HepG2 (cell line): ENCODE measurements around the gene AGT. TPM values are rescaled to one million over a fixed set of nuclear protein-coding genes. Genes with fewer than 3 reads are reported as not detected.

Experiments
- ELF3 ChIP-seq: IDR thresholded peaks from 2 replicates; pipeline ENCODE4 v1.6.1; 2016; ENCODE audit warnings: missing genetic modification reagents, missing compliant biosample characterization
- FOXC1 ChIP-seq: sonication (generic); formaldehyde crosslinking; IDR thresholded peaks from 2 replicates; pipeline ENCODE4 v1.8.0; 2022; ENCODE audit warnings: mild to moderate bottlenecking, missing genetic modification reagents, borderline replicate concordance
- HHEX ChIP-seq: IDR thresholded peaks from 2 replicates; pipeline ENCODE4 v1.6.1; 2016; ENCODE audit warnings: control low read depth
- LCORL ChIP-seq, 2 experiments: fragments of 450-650 bp in 1 of 2; sonication (generic) in 1 of 2; formaldehyde crosslinking in 1 of 2; IDR thresholded peaks; 2 replicates each; pipeline versions ENCODE4 v1.5.0 to v1.6.1; 2017 to 2020; ENCODE audit warnings: antibody characterized with exemption in 1 of 2, missing genetic modification reagents in 1 of 2
- NR2F1 ChIP-seq, 2 experiments: fragments of 450-650 bp in 1 of 2; formaldehyde crosslinking in 1 of 2; IDR thresholded peaks; 2 replicates each; pipeline versions ENCODE4 v1.5.0 to v1.6.1; 2016 to 2020; ENCODE audit warnings: mild to moderate bottlenecking in 1 of 2, missing compliant biosample characterization in 1 of 2, missing genetic modification reagents in 1 of 2, moderate library complexity in 1 of 2
- POLR2AphosphoS2 ChIP-seq: IDR thresholded peaks from 2 replicates; pipeline ENCODE4 v1.6.1; 2011; ENCODE audit warnings: low read depth, low read length, improper control_type of control experiment
- REL ChIP-seq: sonication (generic); formaldehyde crosslinking; conservative IDR thresholded peaks from 2 replicates; pipeline ENCODE4 v1.8.0; 2022; ENCODE audit warnings: mild to moderate bottlenecking, missing genetic modification reagents, moderate library complexity
- SNRNP70 ChIP-seq: fragments of 200-400 bp; formaldehyde crosslinking; IDR thresholded peaks from 2 replicates; pipeline ENCODE4 v1.6.1; 2017; ENCODE audit warnings: mild to moderate bottlenecking, low read depth, low read length, moderate library complexity
- ZBTB3 ChIP-seq: sonication (generic); formaldehyde crosslinking; IDR thresholded peaks from 2 replicates; pipeline ENCODE4 v1.4.0; 2020; ENCODE audit warnings: low read depth, mild to moderate bottlenecking, moderate library complexity, missing genetic modification reagents, borderline replicate concordance
- ZFAT ChIP-seq: sonication (generic); formaldehyde crosslinking; conservative IDR thresholded peaks from 2 replicates; pipeline ENCODE4 v1.8.1; 2023; ENCODE audit warnings: missing genetic modification reagents, inconsistent platforms
- ZNF282 ChIP-seq: fragments of 450-650 bp; IDR thresholded peaks from 2 replicates; pipeline ENCODE4 v1.6.1; 2018; ENCODE audit not compliant: partially characterized antibody
- ZNF460 ChIP-seq: sonication (generic); formaldehyde crosslinking; IDR thresholded peaks from 2 replicates; pipeline ENCODE4 v1.5.1; 2020; ENCODE audit warnings: missing genetic modification reagents, mild to moderate bottlenecking, borderline replicate concordance
- ZNF567 ChIP-seq: sonication (generic); formaldehyde crosslinking; IDR thresholded peaks from 2 replicates; pipeline ENCODE4 v1.8.1; 2023; ENCODE audit warnings: mild to moderate bottlenecking, missing genetic modification reagents, borderline replicate concordance
- ZNF839 ChIP-seq: sonication (generic); formaldehyde crosslinking; IDR thresholded peaks from 2 replicates; pipeline ENCODE4 v1.4.0; 2020; ENCODE audit warnings: missing genetic modification reagents, mild to moderate bottlenecking, borderline replicate concordance
- polyA plus RNA-seq, 8 experiments: library from polyadenylated mRNA; depleted of rRNA in 3 of 8; stranded (reverse) in 7 of 8; unstranded in 1 of 8; fragments of >200 nt; fragmentation: Illumina TruSeq in 4 of 8; extraction: Trizol in 4 of 8; gene quantifications; 2 replicates each; pipeline versions ENCODE4 v1.2.1 to v1.2.3, GENCODE V29; 2011 to 2016; ENCODE audit warnings: low read depth in 4 of 8, missing spikeins in 1 of 8, mixed read lengths in 1 of 8; ENCODE audit not compliant: insufficient read depth in 1 of 8
- total RNA-seq, 5 experiments: library from RNA; depleted of rRNA; stranded (reverse); fragments of >200 nt; fragmentation: Illumina TruSeq; extraction: Trizol; gene quantifications; 2 replicates each; pipeline ENCODE4 v1.2.3, GENCODE V29; 2016; ENCODE audit warnings: low read depth in 1 of 5
- TF ChIP-seq, protein P1 (sequence below): IDR thresholded peaks from 2 replicates; pipeline ENCODE4 v1.6.1; 2016; ENCODE audit warnings: mild to moderate bottlenecking
- TF ChIP-seq, protein P2 (sequence below): sonication (generic); formaldehyde crosslinking; IDR thresholded peaks from 2 replicates; pipeline ENCODE4 v1.5.0; 2020; ENCODE audit warnings: missing genetic modification reagents
- TF ChIP-seq, protein P3 (sequence below): sonication (generic); formaldehyde crosslinking; IDR thresholded peaks from 2 replicates; pipeline ENCODE4 v1.5.1; 2020; ENCODE audit warnings: mild to moderate bottlenecking, missing genetic modification reagents, moderate library complexity
- TF ChIP-seq, protein P4 (sequence below): sonication (generic); formaldehyde crosslinking; IDR thresholded peaks from 2 replicates; pipeline ENCODE4 v1.8.0; 2022; ENCODE audit warnings: missing genetic modification reagents, mild to moderate bottlenecking, inconsistent platforms, borderline replicate concordance
- TF ChIP-seq, protein P5 (sequence below): sonication (generic); formaldehyde crosslinking; IDR thresholded peaks from 2 replicates; pipeline ENCODE4 v1.4.0; 2020; ENCODE audit warnings: mild to moderate bottlenecking, missing genetic modification reagents

The AGT gene
- total and polyA plus RNA-seq, 2 of the 13 experiments (the other 11 are each of a cell fraction or from before 2014, with no cell fraction given) = 892 to 2,071 TPM

DNA sequence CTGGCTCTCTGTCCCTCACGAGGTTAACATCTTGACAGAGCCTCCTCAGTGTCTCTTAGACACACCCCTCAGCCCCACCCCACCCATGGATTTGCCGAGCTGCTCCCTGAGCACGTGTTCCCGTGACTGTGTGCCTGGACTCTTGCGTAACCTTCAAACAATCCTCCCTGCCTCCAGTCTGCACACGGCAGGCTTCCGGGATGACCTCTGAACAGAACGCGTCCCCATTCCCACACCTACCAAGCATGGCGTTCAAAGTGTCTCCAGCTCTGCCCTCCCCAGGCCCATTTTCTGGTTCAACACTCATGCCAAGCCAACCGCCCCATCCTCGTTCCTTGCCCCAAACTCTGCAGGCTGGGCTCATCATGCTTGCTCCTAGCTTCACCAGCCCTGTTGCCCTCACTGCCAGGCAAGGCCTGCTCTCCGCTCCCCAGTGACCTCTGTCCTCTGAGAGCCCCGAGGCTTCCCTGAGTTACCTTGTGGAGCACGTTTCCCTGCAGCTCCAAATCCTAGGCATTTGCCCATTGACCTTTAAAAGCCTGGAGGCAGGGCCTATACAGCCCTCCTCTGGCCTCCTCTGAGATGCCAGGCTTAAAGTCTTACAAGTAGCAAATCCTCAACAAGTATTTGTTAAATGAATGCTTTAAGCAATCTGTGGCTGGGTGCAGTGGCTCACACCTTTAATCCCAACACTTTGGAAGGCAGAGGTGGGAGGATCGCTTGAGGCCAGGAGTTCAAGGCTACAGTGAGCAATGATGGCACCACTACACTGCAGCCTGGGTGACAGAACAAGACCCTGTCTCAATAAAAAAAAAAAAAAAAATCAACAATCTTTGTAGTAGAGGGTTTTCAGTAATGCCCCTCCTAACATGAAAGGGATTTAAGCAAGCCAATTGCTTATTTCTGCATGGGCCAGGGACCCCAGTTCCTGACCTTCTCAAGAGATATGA, 5.0 kb downstream of the AGT start (continued):
- peak; percentile 45; the same call in 1 of the 2 replicates for TF ChIP-seq ZNF460 (CRISPR knock-in tag)
- peak; percentile 98 for TF ChIP-seq ELF3 (CRISPR knock-in tag)
- TF ChIP-seq ZNF282 = no peak
- no peak; the same call in 1 of the 2 replicates for TF ChIP-seq ZBTB3
- no peak for TF ChIP-seq HHEX
- no peak for TF ChIP-seq POLR2AphosphoS2
- TF ChIP-seq REL (CRISPR knock-in tag) = 0 out of 2 replicates have a peak, but pooled peaks have one; percentile 48
- TF ChIP-seq, protein P1, sequence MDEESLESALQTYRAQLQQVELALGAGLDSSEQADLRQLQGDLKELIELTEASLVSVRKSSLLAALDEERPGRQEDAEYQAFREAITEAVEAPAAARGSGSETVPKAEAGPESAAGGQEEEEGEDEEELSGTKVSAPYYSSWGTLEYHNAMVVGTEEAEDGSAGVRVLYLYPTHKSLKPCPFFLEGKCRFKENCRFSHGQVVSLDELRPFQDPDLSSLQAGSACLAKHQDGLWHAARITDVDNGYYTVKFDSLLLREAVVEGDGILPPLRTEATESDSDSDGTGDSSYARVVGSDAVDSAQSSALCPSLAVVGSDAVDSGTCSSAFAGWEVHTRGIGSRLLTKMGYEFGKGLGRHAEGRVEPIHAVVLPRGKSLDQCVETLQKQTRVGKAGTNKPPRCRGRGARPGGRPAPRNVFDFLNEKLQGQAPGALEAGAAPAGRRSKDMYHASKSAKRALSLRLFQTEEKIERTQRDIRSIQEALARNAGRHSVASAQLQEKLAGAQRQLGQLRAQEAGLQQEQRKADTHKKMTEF = peak; percentile 94
- TF ChIP-seq, protein P2, sequence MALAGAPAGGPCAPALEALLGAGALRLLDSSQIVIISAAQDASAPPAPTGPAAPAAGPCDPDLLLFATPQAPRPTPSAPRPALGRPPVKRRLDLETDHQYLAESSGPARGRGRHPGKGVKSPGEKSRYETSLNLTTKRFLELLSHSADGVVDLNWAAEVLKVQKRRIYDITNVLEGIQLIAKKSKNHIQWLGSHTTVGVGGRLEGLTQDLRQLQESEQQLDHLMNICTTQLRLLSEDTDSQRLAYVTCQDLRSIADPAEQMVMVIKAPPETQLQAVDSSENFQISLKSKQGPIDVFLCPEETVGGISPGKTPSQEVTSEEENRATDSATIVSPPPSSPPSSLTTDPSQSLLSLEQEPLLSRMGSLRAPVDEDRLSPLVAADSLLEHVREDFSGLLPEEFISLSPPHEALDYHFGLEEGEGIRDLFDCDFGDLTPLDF (CRISPR knock-in tag) = no peak
- TF ChIP-seq ZNF567 (CRISPR knock-in tag) = peak; percentile 26; the same call in 1 of the 2 replicates
- TF ChIP-seq LCORL (IDR thresholded peaks at IDR 0.05) = no peak
- TF ChIP-seq LCORL (CRISPR knock-in tag; IDR thresholded peaks at IDR 0.05) = peak; percentile 91
- no peak for TF ChIP-seq ZFAT (CRISPR knock-in tag)
- TF ChIP-seq NR2F1 (CRISPR knock-in tag; IDR thresholded peaks at IDR 0.05) = peak; percentile 72 to 81; a peak in 3 of 4 replicates
- peak; percentile 92 for TF ChIP-seq FOXC1 (CRISPR knock-in tag)
- TF ChIP-seq SNRNP70 = no peak
- TF ChIP-seq, protein P3, sequence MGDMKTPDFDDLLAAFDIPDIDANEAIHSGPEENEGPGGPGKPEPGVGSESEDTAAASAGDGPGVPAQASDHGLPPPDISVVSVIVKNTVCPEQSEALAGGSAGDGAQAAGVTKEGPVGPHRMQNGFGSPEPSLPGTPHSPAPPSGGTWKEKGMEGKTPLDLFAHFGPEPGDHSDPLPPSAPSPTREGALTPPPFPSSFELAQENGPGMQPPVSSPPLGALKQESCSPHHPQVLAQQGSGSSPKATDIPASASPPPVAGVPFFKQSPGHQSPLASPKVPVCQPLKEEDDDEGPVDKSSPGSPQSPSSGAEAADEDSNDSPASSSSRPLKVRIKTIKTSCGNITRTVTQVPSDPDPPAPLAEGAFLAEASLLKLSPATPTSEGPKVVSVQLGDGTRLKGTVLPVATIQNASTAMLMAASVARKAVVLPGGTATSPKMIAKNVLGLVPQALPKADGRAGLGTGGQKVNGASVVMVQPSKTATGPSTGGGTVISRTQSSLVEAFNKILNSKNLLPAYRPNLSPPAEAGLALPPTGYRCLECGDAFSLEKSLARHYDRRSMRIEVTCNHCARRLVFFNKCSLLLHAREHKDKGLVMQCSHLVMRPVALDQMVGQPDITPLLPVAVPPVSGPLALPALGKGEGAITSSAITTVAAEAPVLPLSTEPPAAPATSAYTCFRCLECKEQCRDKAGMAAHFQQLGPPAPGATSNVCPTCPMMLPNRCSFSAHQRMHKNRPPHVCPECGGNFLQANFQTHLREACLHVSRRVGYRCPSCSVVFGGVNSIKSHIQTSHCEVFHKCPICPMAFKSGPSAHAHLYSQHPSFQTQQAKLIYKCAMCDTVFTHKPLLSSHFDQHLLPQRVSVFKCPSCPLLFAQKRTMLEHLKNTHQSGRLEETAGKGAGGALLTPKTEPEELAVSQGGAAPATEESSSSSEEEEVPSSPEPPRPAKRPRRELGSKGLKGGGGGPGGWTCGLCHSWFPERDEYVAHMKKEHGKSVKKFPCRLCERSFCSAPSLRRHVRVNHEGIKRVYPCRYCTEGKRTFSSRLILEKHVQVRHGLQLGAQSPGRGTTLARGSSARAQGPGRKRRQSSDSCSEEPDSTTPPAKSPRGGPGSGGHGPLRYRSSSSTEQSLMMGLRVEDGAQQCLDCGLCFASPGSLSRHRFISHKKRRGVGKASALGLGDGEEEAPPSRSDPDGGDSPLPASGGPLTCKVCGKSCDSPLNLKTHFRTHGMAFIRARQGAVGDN (CRISPR knock-in tag) = peak; percentile 99
- TF ChIP-seq, protein P4, sequence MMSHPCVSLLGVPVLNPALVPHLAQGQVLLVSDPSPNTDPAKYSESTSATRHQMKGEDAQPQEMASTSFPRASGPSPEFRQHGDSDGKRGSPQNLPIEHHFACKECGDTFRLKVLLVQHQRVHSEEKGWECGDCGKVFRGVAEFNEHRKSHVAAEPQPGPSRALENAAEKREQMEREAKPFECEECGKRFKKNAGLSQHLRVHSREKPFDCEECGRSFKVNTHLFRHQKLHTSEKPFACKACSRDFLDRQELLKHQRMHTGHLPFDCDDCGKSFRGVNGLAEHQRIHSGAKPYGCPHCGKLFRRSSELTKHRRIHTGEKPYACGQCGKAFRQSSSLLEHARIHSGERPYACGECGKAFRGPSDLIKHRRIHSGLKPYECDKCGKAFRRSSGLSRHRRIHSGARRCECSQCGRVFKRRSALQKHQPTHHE (CRISPR knock-in tag) = peak; percentile 49; the same call in 1 of the 2 replicates
- TF ChIP-seq ZNF839 (CRISPR knock-in tag) = peak; percentile 39; the same call in 1 of the 2 replicates
- TF ChIP-seq, protein P5, sequence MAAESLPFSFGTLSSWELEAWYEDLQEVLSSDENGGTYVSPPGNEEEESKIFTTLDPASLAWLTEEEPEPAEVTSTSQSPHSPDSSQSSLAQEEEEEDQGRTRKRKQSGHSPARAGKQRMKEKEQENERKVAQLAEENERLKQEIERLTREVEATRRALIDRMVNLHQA (CRISPR knock-in tag) = no peak
